Mammary epithelial cell (primary cell): ENCODE data around the gene NEUROG1.

Experiments used
- EZH2 ChIP-seq: IDR thresholded peaks from 2 replicates; pipeline ENCODE4 v1.6.1; 2012; ENCODE audit warnings: low read length, inconsistent platforms, borderline replicate concordance
- TF ChIP-seq, protein P1 (sequence below), 2 donors: IDR thresholded peaks in 1 of 2; conservative IDR thresholded peaks in 1 of 2; 2 replicates each; pipeline ENCODE4 v1.5.1; 2011 to 2012; ENCODE audit warnings: inconsistent platforms in 2 of 2, low read length in 2 of 2, mild to moderate bottlenecking in 2 of 2, control low read depth in 1 of 2, low read depth in 1 of 2; ENCODE audit not compliant: insufficient read depth in 1 of 2; ENCODE audit errors: extremely low read depth in 1 of 2

DNA sequence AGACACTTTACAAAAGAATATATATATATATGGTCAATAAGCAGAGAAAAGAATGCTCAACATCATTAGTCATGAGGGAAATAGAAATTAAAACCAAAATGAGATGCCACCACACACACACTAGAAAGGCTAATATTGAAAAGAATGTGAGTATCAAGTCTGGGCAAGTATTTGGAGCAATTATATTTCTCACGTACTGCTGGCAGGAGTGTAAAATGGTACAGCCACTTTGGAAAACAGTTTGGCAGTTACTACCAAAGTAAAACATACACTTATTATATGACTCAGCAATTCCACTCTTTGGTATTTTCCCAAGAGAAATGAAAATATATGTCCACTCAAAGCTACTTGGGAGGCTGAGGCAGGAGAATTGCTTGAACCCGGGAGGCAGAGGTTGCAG lies 29.8 kb downstream of the NEUROG1 start:
- TF ChIP-seq, protein P1, sequence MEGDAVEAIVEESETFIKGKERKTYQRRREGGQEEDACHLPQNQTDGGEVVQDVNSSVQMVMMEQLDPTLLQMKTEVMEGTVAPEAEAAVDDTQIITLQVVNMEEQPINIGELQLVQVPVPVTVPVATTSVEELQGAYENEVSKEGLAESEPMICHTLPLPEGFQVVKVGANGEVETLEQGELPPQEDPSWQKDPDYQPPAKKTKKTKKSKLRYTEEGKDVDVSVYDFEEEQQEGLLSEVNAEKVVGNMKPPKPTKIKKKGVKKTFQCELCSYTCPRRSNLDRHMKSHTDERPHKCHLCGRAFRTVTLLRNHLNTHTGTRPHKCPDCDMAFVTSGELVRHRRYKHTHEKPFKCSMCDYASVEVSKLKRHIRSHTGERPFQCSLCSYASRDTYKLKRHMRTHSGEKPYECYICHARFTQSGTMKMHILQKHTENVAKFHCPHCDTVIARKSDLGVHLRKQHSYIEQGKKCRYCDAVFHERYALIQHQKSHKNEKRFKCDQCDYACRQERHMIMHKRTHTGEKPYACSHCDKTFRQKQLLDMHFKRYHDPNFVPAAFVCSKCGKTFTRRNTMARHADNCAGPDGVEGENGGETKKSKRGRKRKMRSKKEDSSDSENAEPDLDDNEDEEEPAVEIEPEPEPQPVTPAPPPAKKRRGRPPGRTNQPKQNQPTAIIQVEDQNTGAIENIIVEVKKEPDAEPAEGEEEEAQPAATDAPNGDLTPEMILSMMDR (conservative IDR thresholded peaks at IDR 0.05 in 1 of 2, IDR thresholded peaks at IDR 0.05 in 1 of 2; ENCODE audit: extremely low read depth in 1 of 2, insufficient read depth in 1 of 2, low read depth in 1 of 2, low read length in 2 of 2) = no peak
- TF ChIP-seq EZH2 = no peak
